Neural cell (in vitro differentiated cells): ENCODE data around the gene PRSS50. TPM values are rescaled to one million over a fixed set of nuclear protein-coding genes. Genes with fewer than 3 reads are reported as not detected.

ENCODE experiments used
- H2AFZ ChIP-seq: fragments of 200-600, 300-800 bp; sonication (generic), shearing (Covaris generic); 2 replicates; pipeline ENCODE4 v1.6.0; 2014; ENCODE audit warnings: low read depth, mild to moderate bottlenecking, antibody characterized with exemption, low read length, moderate library complexity
- H3F3A ChIP-seq: fragments of 200-600 bp; shearing (Covaris generic); 2 replicates; pipeline ENCODE4 v1.6.1; 2016; ENCODE audit warnings: mild to moderate bottlenecking, moderate library complexity, mixed read lengths, antibody characterized with exemption, low read length; ENCODE audit not compliant: insufficient read depth, poor library complexity, severe bottlenecking
- H3K27ac ChIP-seq: fragments of 200-600, 300-800 bp; sonication (generic), shearing (Covaris generic); 2 replicates; pipeline ENCODE4 v1.5.1; 2014; ENCODE audit warnings: mild to moderate bottlenecking, low read length, moderate library complexity
- H3K27me3 ChIP-seq: fragments of 300-800, 200-600 bp; sonication (generic), shearing (Covaris generic); 2 replicates; pipeline ENCODE4 v1.6.0; 2014; ENCODE audit warnings: mild to moderate bottlenecking, low read depth, low read length, moderate library complexity; ENCODE audit not compliant: insufficient read depth
- H3K36me3 ChIP-seq: fragments of 300-800, 200-600 bp; sonication (generic), shearing (Covaris generic); 2 replicates; pipeline ENCODE4 v1.5.1; 2014; ENCODE audit warnings: mild to moderate bottlenecking, antibody characterized with exemption, low read length, moderate library complexity; ENCODE audit not compliant: insufficient read depth
- H3K4me2 ChIP-seq: fragments of 300-800, 200-600 bp; sonication (generic), shearing (Covaris generic); 2 replicates; pipeline ENCODE4 v1.6.0; 2014; ENCODE audit warnings: mild to moderate bottlenecking, low read length
- H3K4me3 ChIP-seq: fragments of 300-800, 200-600 bp; sonication (generic), shearing (Covaris generic); 2 replicates; pipeline ENCODE4 v1.5.1; 2014; ENCODE audit warnings: mild to moderate bottlenecking, low read length, moderate library complexity
- H3K79me2 ChIP-seq: fragments of 200-600 bp; shearing (Covaris generic); replicated peaks from 2 replicates; pipeline ENCODE4 v1.6.0; 2014; ENCODE audit warnings: mild to moderate bottlenecking, low read length, moderate library complexity; ENCODE audit not compliant: insufficient read depth
- H3K9ac ChIP-seq: fragments of 300-800, 200-600 bp; sonication (generic), shearing (Covaris generic); 2 replicates; pipeline ENCODE4 v1.6.1; 2016; ENCODE audit warnings: mild to moderate bottlenecking, low read length, mixed read lengths
- H3K9me2 ChIP-seq: fragments of 200-600 bp; shearing (Covaris generic); 2 replicates; pipeline ENCODE4 v1.6.1; 2016; ENCODE audit warnings: mild to moderate bottlenecking, low read length, mixed read lengths; ENCODE audit not compliant: insufficient read depth
- H3K9me3 ChIP-seq: fragments of 200-600, 300-800 bp; sonication (generic), shearing (Covaris generic); 2 replicates; pipeline ENCODE4 v1.6.1; 2016; ENCODE audit warnings: mild to moderate bottlenecking, mixed run types, low read length, moderate library complexity, mixed read lengths
- H4K20me1 ChIP-seq: fragments of 200-600 bp; shearing (Covaris generic); 2 replicates; pipeline ENCODE4 v1.6.1; 2016; ENCODE audit warnings: mild to moderate bottlenecking, mixed run types; ENCODE audit not compliant: insufficient read depth
- EP300 ChIP-seq: fragments of 450-650 bp; conservative IDR thresholded peaks from 2 replicates; pipeline ENCODE4 v1.6.1; 2014; ENCODE audit warnings: antibody characterized with exemption, mild to moderate bottlenecking, moderate library complexity; ENCODE audit not compliant: poor library complexity, severe bottlenecking
- EZH2 ChIP-seq: fragments of 200-600, 300-800 bp; shearing (Covaris generic), sonication (generic); IDR thresholded peaks from 2 replicates; pipeline ENCODE4 v1.6.1; 2014; ENCODE audit warnings: antibody characterized with exemption, low read length, borderline replicate concordance, mild to moderate bottlenecking; ENCODE audit not compliant: insufficient read depth, poor library complexity, severe bottlenecking
- MXI1 ChIP-seq: fragments of 450-650 bp; conservative IDR thresholded peaks from 2 replicates; pipeline ENCODE4 v1.6.1; 2014; ENCODE audit warnings: antibody characterized with exemption, mild to moderate bottlenecking; ENCODE audit not compliant: poor library complexity, severe bottlenecking
- POLR2AphosphoS5 ChIP-seq: IDR thresholded peaks from 2 replicates; pipeline ENCODE4 v1.6.1; 2012
- RAD21 ChIP-seq: fragments of 450-650 bp; conservative IDR thresholded peaks from 2 replicates; pipeline ENCODE4 v1.6.1; 2014; ENCODE audit warnings: antibody characterized with exemption, mild to moderate bottlenecking, moderate library complexity
- REST ChIP-seq: IDR thresholded peaks from 2 replicates; pipeline ENCODE4 v1.6.1; 2012; ENCODE audit warnings: borderline replicate concordance
- SMC3 ChIP-seq: fragments of 450-650 bp; conservative IDR thresholded peaks from 2 replicates; pipeline ENCODE4 v1.6.1; 2014; ENCODE audit warnings: antibody characterized with exemption, mild to moderate bottlenecking, moderate library complexity; ENCODE audit not compliant: poor library complexity
- TAF1 ChIP-seq: IDR thresholded peaks from 2 replicates; pipeline ENCODE4 v1.6.1; 2012; ENCODE audit warnings: low read depth
- polyA plus RNA-seq: library from polyadenylated mRNA; depleted of rRNA; stranded (reverse); fragments of >200 nt; gene quantifications from 2 replicates; pipeline ENCODE4 v1.2.3, GENCODE V29; 2014
- TF ChIP-seq, protein P1 (sequence below): fragments of 450-650 bp; IDR thresholded peaks from 2 replicates; pipeline ENCODE4 v1.5.1; 2014; ENCODE audit warnings: antibody characterized with exemption, mild to moderate bottlenecking, moderate library complexity; ENCODE audit not compliant: poor library complexity, severe bottlenecking

PRSS50 gene
- polyA plus RNA-seq, 1 donor from 2014 or later = not detected

DNA sequence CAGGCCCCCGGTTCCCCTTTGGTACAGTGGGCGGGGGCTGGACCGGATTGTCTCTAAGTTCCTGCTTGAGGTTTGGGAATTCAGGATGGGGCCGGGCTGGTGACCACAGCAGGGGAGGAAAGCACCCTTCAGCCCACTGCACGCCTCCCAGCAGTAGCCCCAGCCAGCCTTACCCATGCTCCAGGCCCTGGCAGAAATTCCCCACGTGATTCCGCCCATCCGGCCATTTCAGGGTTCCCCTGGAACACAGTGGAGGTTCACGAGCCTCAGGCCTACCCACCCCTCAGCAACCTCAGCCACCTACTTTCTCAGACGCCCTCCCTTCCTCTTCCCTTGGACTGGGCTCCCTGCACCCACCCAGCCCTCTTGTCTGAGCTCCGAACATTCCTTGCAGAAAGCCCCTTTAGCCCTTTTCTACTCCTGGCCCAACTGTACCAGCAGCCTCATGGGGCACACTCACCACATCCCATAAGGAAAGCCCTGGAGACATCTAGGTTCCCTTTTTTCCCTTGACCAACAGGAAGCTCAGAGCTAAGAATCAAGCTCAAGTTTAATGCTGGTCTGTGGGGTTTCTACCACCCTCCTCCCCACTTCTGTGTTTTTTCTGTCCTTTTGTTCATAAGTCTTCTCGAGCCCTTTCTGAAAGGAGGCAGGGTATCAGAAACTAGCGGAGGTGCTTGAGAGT, 35.7 kb downstream of the PRSS50 start:
- H3K27me3 ChIP-seq = no peaks in the 10 kb centered on the region
- no peaks in the 10 kb centered on the region for H3K79me2 ChIP-seq

DNA sequence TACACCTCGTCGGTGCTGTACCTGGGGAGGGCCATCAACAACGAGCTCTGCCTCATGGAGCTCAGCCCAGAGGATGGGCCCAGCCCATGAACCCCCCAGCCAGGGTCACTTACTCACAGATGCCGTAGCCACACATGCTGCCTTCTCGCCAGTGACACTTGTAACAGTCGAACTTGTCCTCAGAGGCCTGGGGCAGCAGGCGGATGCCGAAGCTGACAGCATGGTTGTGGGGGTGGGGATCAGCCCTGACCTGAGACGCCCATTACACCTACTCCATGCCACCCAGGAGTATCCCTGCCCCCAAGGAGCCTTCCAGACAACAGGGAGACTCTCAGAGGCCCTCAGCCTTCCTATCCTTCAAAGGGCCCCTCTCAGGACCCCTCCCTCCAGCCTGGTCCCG, 36.3 kb downstream of the PRSS50 start:
- Histone ChIP-seq H2AFZ (no peak overlapping the region), H3K4me2 (no peak overlapping the region), H3K4me3 (no peak overlapping the region), H3K9me2 (no peaks in the 10 kb centered on the region), H3K9ac (no peak overlapping the region), H3K27me3 (no peaks in the 10 kb centered on the region), H3K9me3 (no peaks in the 10 kb centered on the region), H3F3A (no peaks in the 10 kb centered on the region), H3K27ac (no peak overlapping the region), H3K36me3 (no peaks in the 10 kb centered on the region), H3K79me2 (no peaks in the 10 kb centered on the region), H4K20me1 (no peaks in the 10 kb centered on the region)
- TF ChIP-seq SMC3 (no peak), EZH2 (no peak), TAF1 (no peak), POLR2AphosphoS5 (no peak), MXI1 (no peak), EP300 (no peak), RAD21 (no peak)
- TF ChIP-seq, protein P1, sequence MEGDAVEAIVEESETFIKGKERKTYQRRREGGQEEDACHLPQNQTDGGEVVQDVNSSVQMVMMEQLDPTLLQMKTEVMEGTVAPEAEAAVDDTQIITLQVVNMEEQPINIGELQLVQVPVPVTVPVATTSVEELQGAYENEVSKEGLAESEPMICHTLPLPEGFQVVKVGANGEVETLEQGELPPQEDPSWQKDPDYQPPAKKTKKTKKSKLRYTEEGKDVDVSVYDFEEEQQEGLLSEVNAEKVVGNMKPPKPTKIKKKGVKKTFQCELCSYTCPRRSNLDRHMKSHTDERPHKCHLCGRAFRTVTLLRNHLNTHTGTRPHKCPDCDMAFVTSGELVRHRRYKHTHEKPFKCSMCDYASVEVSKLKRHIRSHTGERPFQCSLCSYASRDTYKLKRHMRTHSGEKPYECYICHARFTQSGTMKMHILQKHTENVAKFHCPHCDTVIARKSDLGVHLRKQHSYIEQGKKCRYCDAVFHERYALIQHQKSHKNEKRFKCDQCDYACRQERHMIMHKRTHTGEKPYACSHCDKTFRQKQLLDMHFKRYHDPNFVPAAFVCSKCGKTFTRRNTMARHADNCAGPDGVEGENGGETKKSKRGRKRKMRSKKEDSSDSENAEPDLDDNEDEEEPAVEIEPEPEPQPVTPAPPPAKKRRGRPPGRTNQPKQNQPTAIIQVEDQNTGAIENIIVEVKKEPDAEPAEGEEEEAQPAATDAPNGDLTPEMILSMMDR = no peak

More for the DNA sequence above, 35.7 kb downstream of the PRSS50 start:
- H3F3A ChIP-seq = no peaks in the 10 kb centered on the region
- no peak overlapping the region for H3K4me3 ChIP-seq
- H3K9ac ChIP-seq = no peak overlapping the region
- H3K27ac ChIP-seq = no peak overlapping the region
- H3K9me3 ChIP-seq = no peaks in the 10 kb centered on the region
- TF ChIP-seq, protein P1 = no peak
- TF ChIP-seq POLR2AphosphoS5 = no peak
- no peak for TF ChIP-seq EP300
- TF ChIP-seq TAF1 = no peak
- TF ChIP-seq EZH2 = no peak
- no peak for TF ChIP-seq SMC3
- TF ChIP-seq RAD21 = no peak
- no peak for TF ChIP-seq REST
- no peak for TF ChIP-seq MXI1
- no peaks in the 10 kb centered on the region for H3K36me3 ChIP-seq
- no peaks in the 10 kb centered on the region for H4K20me1 ChIP-seq
- no peaks in the 10 kb centered on the region for H3K9me2 ChIP-seq
- no peak overlapping the region for H3K4me2 ChIP-seq
- no peak overlapping the region for H2AFZ ChIP-seq
